SK-N-SH treated with all-trans-retinoic acid at 6 μM for 48 hours (cell line): ENCODE results near the gene NEGR1.

Experiments used
- ATAC-seq: fragments of 200-7000 bp; cut with Tn5 transposase; 3 replicates; pipeline ENCODE4 v1.9.1; 2020; ENCODE audit warnings: mild to moderate bottlenecking, moderate library complexity
- ARNTL ChIP-seq: fragments of 450-650 bp; formaldehyde crosslinking; IDR thresholded peaks from 2 replicates; pipeline ENCODE4 v1.5.0; 2020; ENCODE audit warnings: low read depth, mild to moderate bottlenecking, moderate library complexity, borderline replicate concordance
- BACH2 ChIP-seq: fragments of 250-450 bp; sonication (Bioruptor Pico); IDR thresholded peaks from 2 replicates; pipeline ENCODE4 v1.9.0; 2021; ENCODE audit warnings: mild to moderate bottlenecking, borderline replicate concordance
- CREB5 ChIP-seq: fragments of 250-450 bp; sonication (Bioruptor Pico); IDR thresholded peaks from 2 replicates; pipeline ENCODE4 v1.5.1; 2020; ENCODE audit warnings: low read depth, mild to moderate bottlenecking, moderate library complexity
- CSDC2 ChIP-seq: fragments of 250-450 bp; sonication (Bioruptor Pico); IDR thresholded peaks from 2 replicates; pipeline ENCODE4 v1.5.0; 2020; ENCODE audit warnings: mild to moderate bottlenecking, moderate library complexity
- CSRNP3 ChIP-seq: fragments of 250-450 bp; sonication (Bioruptor Pico); IDR thresholded peaks from 2 replicates; pipeline ENCODE4 v1.5.1; 2021; ENCODE audit warnings: mild to moderate bottlenecking, moderate library complexity
- ESRRG ChIP-seq: fragments of 250-450 bp; sonication (Bioruptor Pico); IDR thresholded peaks from 2 replicates; pipeline ENCODE4 v1.6.1; 2021; ENCODE audit warnings: mild to moderate bottlenecking
- GLIS3 ChIP-seq: fragments of 250-450 bp; sonication (Bioruptor Pico); IDR thresholded peaks from 2 replicates; pipeline ENCODE4 v1.5.0; 2020; ENCODE audit warnings: mild to moderate bottlenecking, moderate library complexity
- ISL1 ChIP-seq: fragments of 250-450 bp; sonication (Bioruptor Pico); IDR thresholded peaks from 2 replicates; pipeline ENCODE4 v2.1.2; 2022; ENCODE audit warnings: mild to moderate bottlenecking, moderate library complexity
- OSR1 ChIP-seq: fragments of 250-450 bp; sonication (Bioruptor Pico); IDR thresholded peaks from 2 replicates; pipeline ENCODE4 v1.8.0; 2022; ENCODE audit warnings: moderate library complexity, mild to moderate bottlenecking, inconsistent platforms
- PATZ1 ChIP-seq: fragments of 250-450 bp; sonication (Bioruptor Pico); IDR thresholded peaks from 2 replicates; pipeline ENCODE4 v1.8.0; 2020; ENCODE audit warnings: mild to moderate bottlenecking, moderate library complexity, borderline replicate concordance
- POU6F1 ChIP-seq: fragments of 250-450 bp; sonication (Bioruptor Pico); IDR thresholded peaks from 2 replicates; pipeline ENCODE4 v1.8.0; 2021; ENCODE audit warnings: low read depth, mild to moderate bottlenecking, moderate library complexity, borderline replicate concordance
- PPARA ChIP-seq: fragments of 250-450 bp; sonication (Bioruptor Pico); IDR thresholded peaks from 2 replicates; pipeline ENCODE4 v1.5.0; 2020; ENCODE audit warnings: mild to moderate bottlenecking, borderline replicate concordance
- RARB ChIP-seq: fragments of 250-450 bp; sonication (Bioruptor Pico); IDR thresholded peaks from 2 replicates; pipeline ENCODE4 v1.8.0; 2021; ENCODE audit warnings: mild to moderate bottlenecking, moderate library complexity
- SNAI2 ChIP-seq: fragments of 250-450 bp; sonication (Bioruptor Pico); IDR thresholded peaks from 2 replicates; pipeline ENCODE4 v1.5.0; 2020; ENCODE audit warnings: mild to moderate bottlenecking, moderate library complexity
- TCF4 ChIP-seq: fragments of 250-450 bp; sonication (Bioruptor Pico); IDR thresholded peaks from 2 replicates; pipeline ENCODE4 v1.8.0; 2021; ENCODE audit warnings: mild to moderate bottlenecking, moderate library complexity, borderline replicate concordance
- TOX ChIP-seq: fragments of 250-450 bp; sonication (Bioruptor Pico); IDR thresholded peaks from 2 replicates; pipeline ENCODE4 v1.8.0; 2021; ENCODE audit warnings: mild to moderate bottlenecking, moderate library complexity, borderline replicate concordance
- TSHZ2 ChIP-seq: fragments of 250-450 bp; sonication (Bioruptor Pico); IDR thresholded peaks from 2 replicates; pipeline ENCODE4 v1.5.0; 2020; ENCODE audit warnings: mild to moderate bottlenecking, moderate library complexity
- ZC3H10 ChIP-seq: fragments of 250-450 bp; sonication (Bioruptor Pico); IDR thresholded peaks from 2 replicates; pipeline ENCODE4 v1.5.1; 2021; ENCODE audit warnings: mild to moderate bottlenecking, moderate library complexity
- ZFP3 ChIP-seq: fragments of 250-450 bp; sonication (Bioruptor Pico); IDR thresholded peaks from 2 replicates; pipeline ENCODE4 v1.5.0; 2020; ENCODE audit warnings: mild to moderate bottlenecking, moderate library complexity
- ZFP30 ChIP-seq: fragments of 450-650 bp; formaldehyde crosslinking; IDR thresholded peaks from 2 replicates; pipeline ENCODE4 v1.5.0; 2022; ENCODE audit warnings: mild to moderate bottlenecking, moderate library complexity
- ZNF565 ChIP-seq: fragments of 450-650 bp; formaldehyde crosslinking; conservative IDR thresholded peaks from 2 replicates; pipeline ENCODE4 v1.5.0; 2020; ENCODE audit warnings: low read depth, mild to moderate bottlenecking, moderate library complexity
- ZNF70 ChIP-seq: fragments of 450-650 bp; formaldehyde crosslinking; IDR thresholded peaks from 2 replicates; pipeline ENCODE4 v1.5.0; 2020; ENCODE audit warnings: mild to moderate bottlenecking, moderate library complexity
- ZNF8 ChIP-seq: fragments of 450-650 bp; formaldehyde crosslinking; IDR thresholded peaks from 2 replicates; pipeline ENCODE4 v1.5.0; 2020; ENCODE audit warnings: mild to moderate bottlenecking, moderate library complexity

The NEGR1 gene

GRCh38 chr1:72003092-72003491, 279.2 kb downstream of the NEGR1 start (continued):
- TF ChIP-seq GLIS3 (no peak), CSDC2 (no peak), ZFP3 (CRISPR knock-in tag) (no peak), TOX (no peak), OSR1 (no peak)

- no peak for ATAC-seq
- TF ChIP-seq OSR1 (peak; percentile 90; the same call in 1 of the 2 replicates), ZFP30 (CRISPR knock-in tag) (no peak), POU6F1 (CRISPR knock-in tag) (no peak), SNAI2 (CRISPR knock-in tag) (peak; percentile 86; the same call in 1 of the 2 replicates), BACH2 (CRISPR knock-in tag) (no peak), ESRRG (no peak), PATZ1 (CRISPR knock-in tag) (0 out of 2 replicates have a peak, but pooled peaks have one; percentile 26), CSDC2 (peak; percentile 98), ISL1 (peak; percentile 45; the same call in 1 of the 2 replicates), TCF4 (CRISPR knock-in tag) (no peak), ARNTL (CRISPR knock-in tag) (peak; percentile 32; the same call in 1 of the 2 replicates), ZNF70 (CRISPR knock-in tag) (no peak), TOX (peak; percentile 80; the same call in 1 of the 2 replicates), ZC3H10 (peak; percentile 67; the same call in 1 of the 2 replicates), CSRNP3 (CRISPR knock-in tag) (no peak), RARB (CRISPR knock-in tag) (0 out of 2 replicates have a peak, but pooled peaks have one; percentile 62), CREB5 (CRISPR knock-in tag) (no peak), TSHZ2 (CRISPR knock-in tag) (peak; percentile 90), PPARA (CRISPR knock-in tag) (no peak), ZNF565 (CRISPR knock-in tag) (0 out of 2 replicates have a peak, but pooled peaks have one; percentile 46), ZFP3 (CRISPR knock-in tag) (peak; percentile 84), ZNF8 (CRISPR knock-in tag) (peak; percentile 27; the same call in 1 of the 2 replicates), GLIS3 (peak; percentile 49; the same call in 1 of the 2 replicates)
Measured at GRCh38 chr1:72000809-72001208, 281.5 kb downstream of the NEGR1 start.

GRCh38 chr1:71994646-71995045, 287.7 kb downstream of the NEGR1 start:
- ATAC-seq: no peak
- TF ChIP-seq ZNF70 (CRISPR knock-in tag) (no peak), PPARA (CRISPR knock-in tag) (no peak), CREB5 (CRISPR knock-in tag) (no peak), OSR1 (no peak), ZFP3 (CRISPR knock-in tag) (no peak), ISL1 (no peak)
